Fibroblast of pulmonary artery (primary cell): ENCODE results near the gene MMRN2.
"Not testable (repeated sequence)": the region's sequence is repeated elsewhere in the genome, so short reads cannot be mapped to it uniquely, and the experiment has no call there.

Experiments used
- DNase-seq: peaks from one replicate; pipeline ENCODE4 v3.0.0-alpha.2; 2010; ENCODE audit warnings: low read depth
- H3K4me3 ChIP-seq: replicated peaks from 2 replicates; pipeline ENCODE4 v1.5.1; 2011; ENCODE audit warnings: low read depth, mild to moderate bottlenecking, control low read depth, low read length, moderate library complexity
- TF ChIP-seq, protein P1 (sequence below): IDR thresholded peaks from 2 replicates; pipeline ENCODE4 v1.5.1; 2011; ENCODE audit warnings: mild to moderate bottlenecking, control low read depth, low read length, inconsistent platforms; ENCODE audit errors: missing control alignments

MMRN2 gene

DNA sequence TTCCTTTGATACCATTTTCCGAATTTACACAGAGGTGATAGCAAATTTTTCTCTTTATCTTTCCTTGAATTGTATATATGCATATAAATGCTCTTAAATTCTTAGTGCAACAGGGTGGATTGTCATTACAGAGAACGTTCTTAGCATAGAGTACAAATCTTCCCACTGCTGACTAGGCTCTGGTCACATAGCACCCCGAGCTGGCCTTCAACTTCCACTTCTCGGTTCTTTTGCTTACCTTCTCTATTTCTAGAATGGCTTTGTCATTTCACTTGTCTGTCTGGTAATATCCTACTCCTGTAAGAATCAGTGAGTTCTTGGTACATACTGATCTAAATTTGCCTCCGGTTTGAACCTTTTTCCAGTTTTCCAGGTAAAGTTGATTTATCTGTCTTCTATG is 24.3 kb upstream of the MMRN2 start:
- H3K4me3 ChIP-seq, result no peak overlapping the region
- TF ChIP-seq, protein P1, sequence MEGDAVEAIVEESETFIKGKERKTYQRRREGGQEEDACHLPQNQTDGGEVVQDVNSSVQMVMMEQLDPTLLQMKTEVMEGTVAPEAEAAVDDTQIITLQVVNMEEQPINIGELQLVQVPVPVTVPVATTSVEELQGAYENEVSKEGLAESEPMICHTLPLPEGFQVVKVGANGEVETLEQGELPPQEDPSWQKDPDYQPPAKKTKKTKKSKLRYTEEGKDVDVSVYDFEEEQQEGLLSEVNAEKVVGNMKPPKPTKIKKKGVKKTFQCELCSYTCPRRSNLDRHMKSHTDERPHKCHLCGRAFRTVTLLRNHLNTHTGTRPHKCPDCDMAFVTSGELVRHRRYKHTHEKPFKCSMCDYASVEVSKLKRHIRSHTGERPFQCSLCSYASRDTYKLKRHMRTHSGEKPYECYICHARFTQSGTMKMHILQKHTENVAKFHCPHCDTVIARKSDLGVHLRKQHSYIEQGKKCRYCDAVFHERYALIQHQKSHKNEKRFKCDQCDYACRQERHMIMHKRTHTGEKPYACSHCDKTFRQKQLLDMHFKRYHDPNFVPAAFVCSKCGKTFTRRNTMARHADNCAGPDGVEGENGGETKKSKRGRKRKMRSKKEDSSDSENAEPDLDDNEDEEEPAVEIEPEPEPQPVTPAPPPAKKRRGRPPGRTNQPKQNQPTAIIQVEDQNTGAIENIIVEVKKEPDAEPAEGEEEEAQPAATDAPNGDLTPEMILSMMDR, result no peak
- no peak for DNase-seq

DNA sequence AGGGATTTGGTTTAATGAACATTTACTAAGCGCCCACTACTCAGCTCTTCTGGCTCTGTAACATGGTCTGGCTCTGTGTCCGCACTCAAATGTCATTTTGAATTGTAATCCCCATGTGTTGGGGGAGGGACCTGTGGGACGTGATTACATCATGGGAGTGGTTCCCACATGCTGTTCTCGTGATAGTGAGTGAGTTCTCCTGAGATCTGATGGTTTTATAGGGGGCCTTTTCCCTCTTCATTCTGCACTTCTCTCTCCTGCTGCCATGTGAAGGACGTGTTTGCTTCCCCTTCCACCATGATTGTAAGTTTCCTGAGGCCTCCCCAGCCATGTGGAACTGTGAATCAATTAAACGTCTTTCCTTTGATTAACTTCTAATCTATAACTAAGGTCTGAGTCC is 23.6 kb upstream of the MMRN2 start:
- H3K4me3 ChIP-seq, DNase-seq: not testable (repeated sequence)

DNA sequence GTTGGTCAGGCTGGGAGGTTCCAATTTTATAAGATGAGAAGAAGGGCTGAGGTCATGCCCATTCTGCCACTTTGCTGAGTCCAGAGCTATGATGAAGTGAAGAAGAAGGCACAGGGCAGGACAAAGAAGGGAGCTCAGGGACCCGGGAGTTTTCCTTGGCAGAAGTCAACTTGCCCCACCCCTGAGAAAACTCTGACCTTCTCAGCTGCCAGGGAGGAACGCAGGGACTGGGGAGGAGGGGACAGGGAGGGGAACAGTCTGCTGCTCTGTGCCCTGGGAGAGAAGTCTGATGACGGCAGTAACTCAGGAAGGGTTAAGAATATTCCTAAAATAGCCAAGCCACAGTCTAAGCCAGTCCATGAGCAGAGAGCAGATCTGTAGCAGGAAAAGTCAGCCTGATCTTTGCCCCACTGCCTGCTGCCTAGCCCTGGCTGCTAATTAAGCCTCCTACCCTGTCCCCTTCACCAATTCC is 22.6 kb upstream of the MMRN2 start:
- TF ChIP-seq, protein P1, result no peak
- DNase-seq, result no peak
- no peak overlapping the region for H3K4me3 ChIP-seq

DNA sequence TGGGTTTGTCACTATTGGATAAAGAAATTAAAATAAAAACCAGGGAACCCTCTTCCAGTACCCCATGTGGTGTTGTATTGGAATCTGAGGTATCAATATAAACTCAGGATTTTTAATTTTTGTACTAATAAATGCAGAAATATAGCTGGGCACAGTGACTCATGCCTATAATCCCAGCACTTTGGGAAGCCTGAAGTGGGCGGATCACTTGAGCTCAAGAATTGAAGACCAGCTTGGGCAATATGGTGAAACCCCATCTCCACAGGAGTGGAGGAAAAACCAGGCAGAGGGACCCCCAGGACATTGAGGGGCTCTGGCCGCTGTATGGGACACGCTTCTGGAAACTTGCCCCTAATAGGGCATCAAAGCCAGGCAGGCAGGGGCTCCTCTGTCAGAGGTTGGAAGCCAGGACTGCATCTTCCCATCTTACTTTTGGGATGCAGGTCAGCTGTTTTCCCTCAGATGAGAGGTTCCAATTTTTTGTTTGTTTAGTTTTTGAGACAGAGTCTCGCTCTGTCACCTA is 21.9 kb upstream of the MMRN2 start:
- TF ChIP-seq, protein P1, result no peak
- no peak for DNase-seq
- H3K4me3 ChIP-seq, result no peak overlapping the region

DNA sequence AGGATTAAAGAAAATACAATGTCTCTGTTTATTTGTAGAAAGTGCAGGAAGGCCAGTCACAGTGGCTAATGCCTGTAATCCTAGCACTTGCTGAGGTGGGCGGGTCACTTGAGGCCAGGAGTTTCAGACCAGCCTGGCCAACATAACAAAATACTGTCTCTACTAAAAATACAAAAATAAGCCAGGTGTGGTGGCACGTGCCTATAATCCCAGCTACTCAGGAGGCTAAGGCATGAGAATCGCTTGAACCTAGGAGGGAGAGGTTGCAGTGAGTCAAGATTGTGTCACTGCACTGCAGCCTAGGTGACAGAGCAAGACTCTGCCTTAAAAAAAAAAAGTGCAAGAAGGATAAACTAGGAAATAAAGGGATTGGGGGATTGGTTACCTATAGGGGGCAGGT is 21.0 kb upstream of the MMRN2 start:
- not testable (repeated sequence) for DNase-seq, H3K4me3 ChIP-seq

DNA sequence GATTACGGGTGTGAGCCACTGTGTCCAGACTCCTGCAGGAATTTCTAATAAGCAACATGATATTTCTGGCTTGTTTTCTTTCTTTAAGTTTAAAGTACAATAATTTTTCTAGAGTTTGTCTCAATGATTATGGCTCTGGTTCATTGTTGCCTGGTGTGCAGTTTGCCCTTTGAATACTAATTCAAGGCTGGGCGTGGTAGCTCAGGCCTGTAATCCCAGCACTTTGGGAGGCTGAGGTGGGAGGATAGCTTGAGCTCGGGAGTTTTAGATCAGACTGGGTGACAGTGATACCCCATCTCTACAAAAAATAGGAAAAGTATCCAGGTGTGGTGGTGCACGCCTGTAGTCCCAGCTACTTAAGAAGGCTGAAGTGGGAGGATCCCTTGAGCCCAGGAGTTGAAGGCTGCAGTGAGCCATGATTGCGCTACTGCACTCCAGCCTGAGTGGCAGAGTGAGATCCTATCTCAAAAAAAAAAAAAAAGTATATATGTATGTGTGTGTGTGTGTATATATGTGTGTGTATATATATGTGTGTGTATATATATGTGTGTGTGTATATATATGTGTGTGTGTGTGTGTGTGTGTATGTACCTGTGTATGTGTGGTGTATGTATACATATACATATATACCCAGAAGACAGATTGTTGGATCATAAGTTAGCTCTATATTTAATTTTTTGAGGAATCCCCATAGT is 19.1 kb upstream of the MMRN2 start:
- TF ChIP-seq, protein P1, result no peak
- no peak for DNase-seq
- H3K4me3 ChIP-seq, result no peak overlapping the region

DNA sequence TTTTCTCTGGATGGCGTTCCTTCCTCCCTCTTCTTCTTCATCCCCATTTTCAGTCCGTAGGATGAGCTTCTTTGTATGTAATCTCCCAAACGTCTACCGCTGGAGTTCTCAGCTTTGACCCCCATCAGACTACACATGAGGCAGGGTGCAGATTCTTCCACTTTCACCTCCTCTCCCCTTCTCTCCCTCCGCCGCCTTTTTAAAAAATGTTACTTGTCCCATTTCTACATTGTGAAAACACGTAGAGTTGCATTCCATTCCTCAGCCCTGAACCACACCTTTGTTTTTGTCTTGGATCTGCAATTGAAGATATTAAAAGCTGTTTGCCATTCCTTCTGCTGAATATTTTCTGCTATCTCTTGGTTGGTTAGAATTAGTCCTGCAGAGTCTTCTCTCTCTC is 17.1 kb upstream of the MMRN2 start:
- no peak for DNase-seq
- H3K4me3 ChIP-seq, result no peak overlapping the region
- TF ChIP-seq, protein P1, result no peak
